Smooth muscle cell (in vitro differentiated cells): Measurements from ENCODE around the gene MASP2. TPM values are rescaled to one million over a fixed set of nuclear protein-coding genes. Genes with fewer than 3 reads are reported as not detected.
"Not testable (repeated sequence)": the region's sequence is repeated elsewhere in the genome, so short reads cannot be mapped to it uniquely, and the experiment has no call there.

Source experiments
- DNase-seq: peaks from one replicate; lab custom pipeline; 2025; ENCODE audit not compliant: unreplicated experiment; lab: John Stamatoyannopoulos, UW
- H2AFZ ChIP-seq: fragments of 200-600 bp; sonication (generic); 2 replicates; pipeline ENCODE4 v1.6.0; 2016; ENCODE audit warnings: antibody characterized with exemption, low read depth, mild to moderate bottlenecking
- H3F3A ChIP-seq: fragments of 200-600 bp; sonication (generic); 2 replicates; pipeline ENCODE4 v1.6.0; 2017; ENCODE audit warnings: antibody characterized with exemption, low read depth
- H3K27ac ChIP-seq: fragments of 200-600 bp; sonication (generic); 2 replicates; pipeline ENCODE4 v1.5.1; 2016; ENCODE audit warnings: low read depth, mild to moderate bottlenecking
- H3K27me3 ChIP-seq: fragments of 200-600 bp; sonication (generic); 2 replicates; pipeline ENCODE4 v1.6.1; 2016; ENCODE audit warnings: low read depth, mild to moderate bottlenecking
- H3K36me3 ChIP-seq: fragments of 200-600 bp; sonication (generic); 2 replicates; pipeline ENCODE4 v1.5.1; 2016; ENCODE audit warnings: low read depth
- H3K4me1 ChIP-seq: fragments of 200-600 bp; sonication (generic); 2 replicates; pipeline ENCODE4 v1.5.1; 2016; ENCODE audit warnings: low read depth
- H3K4me2 ChIP-seq: fragments of 200-600 bp; sonication (generic); 2 replicates; pipeline ENCODE4 v1.6.0; 2016; ENCODE audit warnings: mild to moderate bottlenecking
- H3K4me3 ChIP-seq: fragments of 200-600 bp; sonication (generic); 2 replicates; pipeline ENCODE4 v1.5.1; 2016; ENCODE audit warnings: mild to moderate bottlenecking
- H3K79me2 ChIP-seq: fragments of 200-600 bp; sonication (generic); 2 replicates; pipeline ENCODE4 v1.6.0; 2016; ENCODE audit warnings: low read depth, mild to moderate bottlenecking
- H3K9ac ChIP-seq: fragments of 200-600 bp; sonication (generic); 2 replicates; pipeline ENCODE4 v1.6.0; 2016; ENCODE audit warnings: low read depth
- H3K9me3 ChIP-seq: fragments of 200-600 bp; sonication (generic); replicated peaks from 2 replicates; pipeline ENCODE4 v1.5.1; 2016; ENCODE audit warnings: low read depth
- H4K20me1 ChIP-seq: fragments of 200-600 bp; sonication (generic); 2 replicates; pipeline ENCODE4 v1.6.0; 2016; ENCODE audit warnings: low read depth
- CTCF ChIP-seq: fragments of 200-600 bp; sonication (generic); IDR thresholded peaks from 2 replicates; pipeline ENCODE4 v1.5.1; 2017; ENCODE audit warnings: borderline replicate concordance, mild to moderate bottlenecking, antibody characterized with exemption; ENCODE audit not compliant: insufficient read depth, poor library complexity, severe bottlenecking
- WGBS: methylation state at CpG from one replicate; pipeline ENCODE4 v1.1.7; 2016; ENCODE audit warnings: low lambda C conversion rate; 5-methylcytosine and 5-hydroxymethylcytosine counted together
- polyA plus RNA-seq: library from polyadenylated mRNA; unstranded; fragments of >200 nt; fragmentation: Nextera tagmentation; extraction: Ambion mirVana; gene quantifications from 2 replicates; pipeline ENCODE4 v1.2.1, GENCODE V29; 2016
- total RNA-seq: library from RNA; depleted of rRNA; stranded (reverse); fragments of >200 nt; gene quantifications from 2 replicates; pipeline ENCODE4 v1.2.3, GENCODE V29; 2014

The MASP2 gene
- not detected in 2 replicates for total RNA-seq
- polyA plus RNA-seq: 0.26 and 0.35 TPM in 2 replicates

GRCh38 chr1:11046625-11047365 lies at the start of gene MASP2:
TSS of gene MASP2 (minus strand) at chr1:11047239. CDS start at chr1:11047207, 32 bp downstream.
- WGBS: 92% methylated on average over 23 of the region's 28 CpGs
- no peaks in the 10 kb centered on the region for H3K79me2 ChIP-seq
- no peaks in the 10 kb centered on the region for H3K27me3 ChIP-seq
- H2AFZ ChIP-seq: no peak within 1 kb of the TSS
- H3K27ac ChIP-seq: no peak within 1 kb of the TSS
- H3K4me2 ChIP-seq: no peak within 1 kb of the TSS
- no peak for TF ChIP-seq CTCF
- no peaks in the 10 kb centered on the region for H4K20me1 ChIP-seq
- DNase-seq: no peak
- H3K9ac ChIP-seq: no peak within 1 kb of the TSS
- H3F3A ChIP-seq: no peaks in the 10 kb centered on the region
- H3K9me3 ChIP-seq: no peaks in the 10 kb centered on the region
- no peaks in the 10 kb centered on the region for H3K4me1 ChIP-seq
- H3K36me3 ChIP-seq: no peaks in the 10 kb centered on the region
- no peak within 1 kb of the TSS for H3K4me3 ChIP-seq

- not testable (repeated sequence) for H3K4me3 ChIP-seq, H3F3A ChIP-seq, H3K4me1 ChIP-seq, H3K9me3 ChIP-seq, H2AFZ ChIP-seq, H4K20me1 ChIP-seq, DNase-seq, H3K27ac ChIP-seq, H3K27me3 ChIP-seq, H3K4me2 ChIP-seq, H3K79me2 ChIP-seq, H3K9ac ChIP-seq
- 91% methylated on average over 3 of the region's 3 CpGs for WGBS
- H3K36me3 ChIP-seq: peaks cover 34% of the 10 kb centered on the region
These were observed 36.7 kb upstream of the MASP2 start for GRCh38 chr1:11083784-11084183.

GRCh38 chr1:11080931-11081330 lies 33.9 kb upstream of the MASP2 start:
- Histone ChIP-seq H3K27me3 (no peaks in the 10 kb centered on the region), H3K4me1 (no peaks in the 10 kb centered on the region)
- 89% methylated on average over 12 of the region's 12 CpGs for WGBS

GRCh38 chr1:11078631-11079030 lies 31.6 kb upstream of the MASP2 start:
- Histone ChIP-seq H3K27ac (no peak overlapping the region), H3K79me2 (no peaks in the 10 kb centered on the region), H3F3A (no peaks in the 10 kb centered on the region), H3K4me2 (no peak overlapping the region), H4K20me1 (no peaks in the 10 kb centered on the region), H3K9ac (no peak overlapping the region), H3K4me3 (no peak overlapping the region), H3K36me3 (peaks cover 34% of the 10 kb centered on the region), H3K4me1 (no peaks in the 10 kb centered on the region), H3K9me3 (no peaks in the 10 kb centered on the region), H2AFZ (no peak overlapping the region), H3K27me3 (no peaks in the 10 kb centered on the region)
- DNase-seq: no peak
- WGBS: 95% methylated on average over 2 of the region's 2 CpGs
- no peak for TF ChIP-seq CTCF

More at GRCh38 chr1:11080931-11081330, 33.9 kb upstream of the MASP2 start:
- Histone ChIP-seq H3K9ac (no peak overlapping the region), H3K9me3 (no peaks in the 10 kb centered on the region), H3K4me2 (no peak overlapping the region), H3K4me3 (no peak overlapping the region), H4K20me1 (no peaks in the 10 kb centered on the region), H3K36me3 (peaks cover 27% of the 10 kb centered on the region), H2AFZ (no peak overlapping the region), H3F3A (no peaks in the 10 kb centered on the region), H3K79me2 (no peaks in the 10 kb centered on the region), H3K27ac (no peak overlapping the region)
- DNase-seq: no peak
- no peak for TF ChIP-seq CTCF

GRCh38 chr1:11073398-11073797 lies 26.4 kb upstream of the MASP2 start:
- H3K4me2 ChIP-seq, H3K79me2 ChIP-seq, H3K27ac ChIP-seq, H2AFZ ChIP-seq, H3K9ac ChIP-seq, H4K20me1 ChIP-seq, H3K4me1 ChIP-seq, H3K9me3 ChIP-seq, H3K27me3 ChIP-seq, H3K4me3 ChIP-seq, DNase-seq, H3F3A ChIP-seq: not testable (repeated sequence)
- whole genome bisulfite sequencing: 97% methylated on average over 7 of the region's 7 CpGs
- H3K36me3 ChIP-seq: peaks cover 17% of the 10 kb centered on the region
